ENCODE results near the gene CCRL2. TPM values are rescaled to one million over a fixed set of nuclear protein-coding genes. Genes with fewer than 3 reads are reported as not detected.
A peak's percentile ranks its signal among the peaks of the same experiment; 100 is the strongest.

The CCRL2 gene
- total and polyA plus RNA-seq, 2 of the 8 experiments (the other 6 are each of a cell fraction or from before 2014, with no cell fraction given), result not detected

GRCh38 chr3:46440531-46441294, 33.7 kb downstream of the CCRL2 start:
- H4K20me1 ChIP-seq (replicated peaks in 1 of 2; ENCODE audit: control insufficient read depth in 1 of 2, insufficient read depth in 2 of 2, low read length in 2 of 2), result no peaks in the 10 kb centered on the region
- no peak overlapping the region for H4K5ac ChIP-seq (ENCODE audit: insufficient read length, low read depth, low read length)
- H3K79me1 ChIP-seq (ENCODE audit: low read depth, low read length), result no peaks in the 10 kb centered on the region
- no peak overlapping the region; the same call in 1 of the 2 replicates for H2BK5ac ChIP-seq (ENCODE audit: low read depth, low read length)
- H3K23me2 ChIP-seq (ENCODE audit: low read depth, low read length), result no peaks in the 10 kb centered on the region; the same call in 1 of the 2 replicates
- no peak overlapping the region for H3K14ac ChIP-seq (ENCODE audit: insufficient read length)
- H3K23ac ChIP-seq (ENCODE audit: insufficient read length), result no peak overlapping the region
- H3K9me3 ChIP-seq (ENCODE audit: insufficient read depth in 2 of 2, low read depth in 1 of 2, low read length in 1 of 2), result no peaks in the 10 kb centered on the region
- peak; percentile 56; the same call in 1 of the 2 replicates for TF ChIP-seq TEAD4 (IDR thresholded peaks at IDR 0.05; ENCODE audit: low read depth, low read length)
- TF ChIP-seq BCL11A (IDR thresholded peaks at IDR 0.05; ENCODE audit: low read depth in 2 of 2, low read length in 2 of 2), result no peak
- WGBS, 2 experiments (ENCODE audit: extremely low coverage in 1 of 2, insufficient coverage in 1 of 2, insufficient read length in 1 of 2, insufficient replicate concordance in 2 of 2, low coverage in 1 of 2, low lambda C conversion rate in 2 of 2, missing lambda C conversion rate in 1 of 2), result 84% methylated on average over 4 of the region's 4 CpGs; no CpG with 5 or more reads in 1 of the 2 experiments
- no peak overlapping the region for H3K4me3 ChIP-seq (ENCODE audit: extremely low read depth in 1 of 4, insufficient read depth in 2 of 4, low read depth in 3 of 4, low read length in 4 of 4)
- no peak for DNase-seq (ENCODE audit: low read depth in 1 of 2, low spot score in 2 of 2)
- no peak overlapping the region; the same call in 1 of the 2 replicates for H2BK12ac ChIP-seq (ENCODE audit: low read depth, low read length)
- no peak overlapping the region; a peak in 1 of 4 replicates for H3K4me2 ChIP-seq (ENCODE audit: insufficient read depth in 1 of 2, low read depth in 2 of 2, low read length in 2 of 2)
- no peak overlapping the region for H4K8ac ChIP-seq (ENCODE audit: extremely low read depth, insufficient read depth, low read length)
- no peak overlapping the region for H2BK120ac ChIP-seq (replicated peaks; ENCODE audit: low read depth, low read length)
- H3K9ac ChIP-seq (replicated peaks in 1 of 4; ENCODE audit: extremely low read depth in 1 of 4, low read depth in 3 of 4, low read length in 3 of 4), result no peak overlapping the region
- no peak overlapping the region for H2BK15ac ChIP-seq (ENCODE audit: low read length)
- POLR2A ChIA-PET (ENCODE audit: partially characterized antibody), result no interaction called here
- no peaks in the 10 kb centered on the region for H3K36me3 ChIP-seq (ENCODE audit: control insufficient read depth in 2 of 4, insufficient read depth in 4 of 4, low read length in 3 of 4)
- H3K4ac ChIP-seq (replicated peaks; ENCODE audit: insufficient read length, low read depth, low read length), result no peak overlapping the region
- H3K18ac ChIP-seq (ENCODE audit: extremely low read depth, low read length), result no peak overlapping the region
- FAIRE-seq, result peak; percentile 78
- no peak overlapping the region for H3K27ac ChIP-seq (ENCODE audit: low read depth, low read length)
- H2AFZ ChIP-seq (ENCODE audit: low read length), result no peak overlapping the region
- CTCF ChIA-PET (ENCODE audit: partially characterized antibody), result interaction anchor here (2.9 kb wide), 1 partner anchor 8 kb away, joined by 27 read pairs; no protein-coding TSS in a partner anchor
- no peak overlapping the region for H2AK5ac ChIP-seq (ENCODE audit: low read depth, low read length)
- peaks cover 0 to 5% (median 2%) of the 10 kb centered on the region in 4 experiments; a peak in 4 of 7 replicates for H3K4me1 ChIP-seq (replicated peaks in 1 of 4; ENCODE audit: control insufficient read depth in 3 of 4, insufficient read depth in 4 of 4, low read length in 3 of 4)
- no peak overlapping the region for H4K91ac ChIP-seq (replicated peaks; ENCODE audit: insufficient read length, low read length)
- no peaks in the 10 kb centered on the region for H3K27me3 ChIP-seq (replicated peaks in 1 of 4; ENCODE audit: control insufficient read depth in 3 of 4, extremely low read depth in 1 of 4, insufficient read depth in 3 of 4, low read length in 3 of 4)
- no peaks in the 10 kb centered on the region for H3K79me2 ChIP-seq (ENCODE audit: control insufficient read depth in 1 of 2, insufficient read depth in 2 of 2, low read length in 2 of 2)
- no peak overlapping the region for H3K56ac ChIP-seq (replicated peaks; ENCODE audit: insufficient read length, low read depth, low read length)
- H2BK20ac ChIP-seq (ENCODE audit: low read length), result no peak overlapping the region

All from H1 (cell line).